OCI-LY1 (cell line): ENCODE data around the gene MANSC1.
A peak's percentile ranks its signal among the peaks of the same experiment; 100 is the strongest.

Source experiments
- H2AFZ ChIP-seq: fragments of 200-600 bp; sonication (generic), shearing (Covaris generic); 2 replicates; pipeline ENCODE4 v1.6.0; 2014; ENCODE audit warnings: antibody characterized with exemption, mild to moderate bottlenecking, low read length
- H3F3A ChIP-seq: fragments of 200-600 bp; sonication (generic), shearing (Covaris generic); 2 replicates; pipeline ENCODE4 v1.6.0; 2014; ENCODE audit warnings: mild to moderate bottlenecking, antibody characterized with exemption, low read length, moderate library complexity; ENCODE audit not compliant: insufficient read depth
- H3K27ac ChIP-seq: fragments of 200-600 bp; sonication (generic); 2 replicates; pipeline ENCODE4 v1.5.1; 2014; ENCODE audit warnings: low read length, mixed run types, mild to moderate bottlenecking, low read depth; ENCODE audit not compliant: poor library complexity, severe bottlenecking
- H3K27me3 ChIP-seq: fragments of 200-600 bp; sonication (generic); 2 replicates; pipeline ENCODE4 v1.6.0; 2014; ENCODE audit warnings: antibody characterized with exemption, mild to moderate bottlenecking, low read length, moderate library complexity; ENCODE audit not compliant: insufficient read depth
- H3K36me3 ChIP-seq: fragments of 200-600 bp; sonication (generic); 2 replicates; pipeline ENCODE4 v1.6.1; 2014; ENCODE audit warnings: mild to moderate bottlenecking, antibody characterized with exemption, low read length, moderate library complexity, mixed read lengths; ENCODE audit not compliant: insufficient read depth
- H3K4me1 ChIP-seq: fragments of 200-600 bp; sonication (generic); 2 replicates; pipeline ENCODE4 v1.5.1; 2014; ENCODE audit warnings: mild to moderate bottlenecking, low read length, moderate library complexity; ENCODE audit not compliant: insufficient read depth, severe bottlenecking
- H3K4me2 ChIP-seq: fragments of 200-600 bp; sonication (generic), shearing (Covaris generic); 2 replicates; pipeline ENCODE4 v1.6.1; 2014; ENCODE audit warnings: low read length
- H3K4me3 ChIP-seq: fragments of 200-600 bp; sonication (generic); 2 replicates; pipeline ENCODE4 v1.5.1; 2014; ENCODE audit warnings: low read length, low read depth, mild to moderate bottlenecking, mixed read lengths; ENCODE audit not compliant: poor library complexity, severe bottlenecking
- H3K79me2 ChIP-seq: fragments of 200-600 bp; shearing (Covaris generic); 2 replicates; pipeline ENCODE4 v1.6.1; 2016; ENCODE audit warnings: mixed run types, low read length, mixed read lengths; ENCODE audit not compliant: insufficient read depth
- H3K9ac ChIP-seq: fragments of 200-600 bp; sonication (generic), shearing (Covaris generic); 2 replicates; pipeline ENCODE4 v1.6.1; 2014; ENCODE audit warnings: mild to moderate bottlenecking, low read length, mixed read lengths
- H3K9me2 ChIP-seq: fragments of 200-600 bp; sonication (generic), shearing (Covaris generic); 2 replicates; pipeline ENCODE4 v1.6.1; 2014; ENCODE audit warnings: low read depth, mild to moderate bottlenecking, low read length, mixed read lengths
- H3K9me3 ChIP-seq: fragments of 200-600 bp; shearing (Covaris generic); 2 replicates; pipeline ENCODE4 v1.6.1; 2014; ENCODE audit warnings: low read length, mixed read lengths
- H4K20me1 ChIP-seq: fragments of 200-600 bp; sonication (generic), shearing (Covaris generic); 2 replicates; pipeline ENCODE4 v1.6.0; 2016; ENCODE audit warnings: mild to moderate bottlenecking, low read length; ENCODE audit not compliant: insufficient read depth
- EZH2 ChIP-seq: fragments of 200-600 bp; sonication (generic), shearing (Covaris generic); IDR thresholded peaks from 2 replicates; pipeline ENCODE4 v1.8.0; 2017; ENCODE audit warnings: borderline replicate concordance, mixed run types, mild to moderate bottlenecking, antibody characterized with exemption, low read length, moderate library complexity, mixed read lengths
- TF ChIP-seq, protein P1 (sequence below): fragments of 200-600 bp; sonication (generic), shearing (Covaris generic); IDR thresholded peaks from 2 replicates; pipeline ENCODE4 v1.5.1; 2017; ENCODE audit warnings: mild to moderate bottlenecking, antibody characterized with exemption, low read length, moderate library complexity, mixed read lengths

Gene MANSC1

DNA sequence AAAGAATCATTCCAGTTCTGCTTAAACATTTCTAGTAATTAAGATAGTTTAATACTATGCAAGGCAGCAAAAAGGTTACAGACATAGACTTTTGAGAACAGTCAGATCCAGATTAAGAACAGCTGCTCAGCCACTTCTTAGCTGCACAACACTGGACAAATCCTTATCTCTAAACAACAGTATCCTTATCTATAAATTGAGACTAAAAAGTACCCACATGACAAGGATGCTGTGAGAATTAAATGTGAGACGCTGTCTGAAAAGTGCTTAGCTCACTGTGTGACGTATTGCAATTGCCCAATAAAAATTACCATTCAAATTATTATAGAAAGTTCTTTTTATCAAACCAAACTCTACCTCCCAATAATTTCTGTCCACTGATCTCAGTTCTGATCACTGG is 42.4 kb upstream of the MANSC1 start:
- Histone ChIP-seq H3K9ac (no peak overlapping the region), H3F3A (no peaks in the 10 kb centered on the region), H3K4me1 (no peaks in the 10 kb centered on the region), H3K9me3 (no peaks in the 10 kb centered on the region), H2AFZ (no peak overlapping the region), H3K36me3 (peaks cover under 1% of the 10 kb centered on the region; the same call in 1 of the 2 replicates), H4K20me1 (no peaks in the 10 kb centered on the region), H3K79me2 (no peaks in the 10 kb centered on the region), H3K4me3 (no peak overlapping the region), H3K4me2 (no peak overlapping the region), H3K9me2 (no peaks in the 10 kb centered on the region), H3K27me3 (no peaks in the 10 kb centered on the region), H3K27ac (no peak overlapping the region)
- TF ChIP-seq EZH2: no peak
- TF ChIP-seq, protein P1, sequence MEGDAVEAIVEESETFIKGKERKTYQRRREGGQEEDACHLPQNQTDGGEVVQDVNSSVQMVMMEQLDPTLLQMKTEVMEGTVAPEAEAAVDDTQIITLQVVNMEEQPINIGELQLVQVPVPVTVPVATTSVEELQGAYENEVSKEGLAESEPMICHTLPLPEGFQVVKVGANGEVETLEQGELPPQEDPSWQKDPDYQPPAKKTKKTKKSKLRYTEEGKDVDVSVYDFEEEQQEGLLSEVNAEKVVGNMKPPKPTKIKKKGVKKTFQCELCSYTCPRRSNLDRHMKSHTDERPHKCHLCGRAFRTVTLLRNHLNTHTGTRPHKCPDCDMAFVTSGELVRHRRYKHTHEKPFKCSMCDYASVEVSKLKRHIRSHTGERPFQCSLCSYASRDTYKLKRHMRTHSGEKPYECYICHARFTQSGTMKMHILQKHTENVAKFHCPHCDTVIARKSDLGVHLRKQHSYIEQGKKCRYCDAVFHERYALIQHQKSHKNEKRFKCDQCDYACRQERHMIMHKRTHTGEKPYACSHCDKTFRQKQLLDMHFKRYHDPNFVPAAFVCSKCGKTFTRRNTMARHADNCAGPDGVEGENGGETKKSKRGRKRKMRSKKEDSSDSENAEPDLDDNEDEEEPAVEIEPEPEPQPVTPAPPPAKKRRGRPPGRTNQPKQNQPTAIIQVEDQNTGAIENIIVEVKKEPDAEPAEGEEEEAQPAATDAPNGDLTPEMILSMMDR: no peak

DNA sequence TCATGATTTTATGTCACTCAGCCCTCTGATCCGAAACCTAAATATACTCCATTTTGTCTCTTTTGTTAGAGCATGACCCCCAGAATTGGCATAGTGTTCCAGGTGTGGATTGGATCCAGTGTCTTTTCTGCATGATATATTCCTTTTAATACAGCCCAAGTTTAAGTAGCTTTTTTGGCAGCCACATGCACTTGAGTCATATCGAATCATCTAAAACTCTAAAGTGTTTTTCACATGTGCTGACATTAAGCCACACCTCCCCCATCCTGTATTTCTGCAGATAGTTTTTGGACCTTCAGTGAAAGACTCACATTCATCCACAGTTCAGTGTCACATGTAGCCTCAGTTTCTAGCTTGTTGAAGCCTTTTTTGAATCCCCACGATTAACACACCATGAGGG is 37.5 kb upstream of the MANSC1 start:
- H3K36me3 ChIP-seq: peaks cover 9% of the 10 kb centered on the region
- H3K79me2 ChIP-seq: no peaks in the 10 kb centered on the region
- no peak overlapping the region for H2AFZ ChIP-seq
- H3K27me3 ChIP-seq: no peaks in the 10 kb centered on the region
- peaks cover 10% of the 10 kb centered on the region for H3K4me1 ChIP-seq
- H3K4me2 ChIP-seq: no peak overlapping the region
- no peak for TF ChIP-seq EZH2
- TF ChIP-seq, protein P1: no peak
- no peaks in the 10 kb centered on the region for H4K20me1 ChIP-seq
- H3K4me3 ChIP-seq: no peak overlapping the region
- no peaks in the 10 kb centered on the region for H3K9me3 ChIP-seq
- no peak overlapping the region for H3K27ac ChIP-seq
- H3F3A ChIP-seq: no peaks in the 10 kb centered on the region
- H3K9ac ChIP-seq: no peak overlapping the region
- H3K9me2 ChIP-seq: no peaks in the 10 kb centered on the region

DNA sequence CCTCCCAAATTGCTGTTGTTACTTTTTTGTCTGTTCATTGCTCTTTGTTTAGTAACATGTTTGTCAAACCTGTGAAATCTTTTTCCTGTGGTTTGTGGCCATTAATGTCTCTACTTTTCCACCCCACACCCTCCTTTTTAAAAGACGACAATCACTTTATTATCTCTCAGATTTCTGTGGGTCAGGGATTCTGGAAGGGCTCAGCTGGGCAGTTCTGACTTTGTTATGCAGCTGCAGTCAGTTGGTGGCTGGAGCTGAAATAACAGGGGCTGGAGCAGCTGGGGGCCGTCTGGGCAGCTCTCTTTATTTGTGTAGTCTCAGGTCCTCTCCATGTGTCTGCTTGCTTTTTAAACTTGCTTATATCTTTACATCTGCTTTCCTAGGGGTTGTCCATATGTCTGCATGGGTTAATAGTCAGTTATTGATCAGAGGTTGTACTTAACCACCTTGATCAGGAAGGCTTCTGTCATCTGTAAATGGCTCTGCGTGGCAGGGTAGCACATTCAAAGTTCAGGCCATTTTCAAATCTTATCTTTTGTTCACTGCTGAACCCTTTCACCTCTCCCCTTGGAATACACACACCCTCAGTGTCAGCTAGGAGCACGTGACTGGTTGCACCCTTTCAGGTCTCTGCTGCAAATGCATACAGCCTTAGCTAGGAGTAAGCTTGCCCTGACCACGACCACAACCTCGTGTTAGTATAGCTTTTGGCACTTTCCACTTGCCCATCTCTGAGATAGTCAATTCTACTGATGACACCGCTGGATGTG is 34.7 kb upstream of the MANSC1 start:
- no peaks in the 10 kb centered on the region for H3K9me3 ChIP-seq
- no peak overlapping the region for H2AFZ ChIP-seq
- no peaks in the 10 kb centered on the region for H3K79me2 ChIP-seq
- no peaks in the 10 kb centered on the region for H3F3A ChIP-seq
- no peak overlapping the region for H3K4me2 ChIP-seq
- peaks cover 17% of the 10 kb centered on the region for H3K36me3 ChIP-seq
- no peak overlapping the region for H3K9ac ChIP-seq
- H4K20me1 ChIP-seq: no peaks in the 10 kb centered on the region
- H3K4me3 ChIP-seq: no peak overlapping the region
- H3K27me3 ChIP-seq: no peaks in the 10 kb centered on the region
- H3K9me2 ChIP-seq: no peaks in the 10 kb centered on the region
- TF ChIP-seq EZH2: no peak
- TF ChIP-seq, protein P1: no peak
- H3K4me1 ChIP-seq: peaks cover 16% of the 10 kb centered on the region
- peak overlapping the region; percentile 10 for H3K27ac ChIP-seq
